Heart left ventricle (tissue), 16 donors: ENCODE results near the gene IMMP2L. TPM values are rescaled to one million over a fixed set of nuclear protein-coding genes. Genes with fewer than 3 reads are reported as not detected.
"Not testable (repeated sequence)": the region's sequence is repeated elsewhere in the genome, so short reads cannot be mapped to it uniquely, and the experiment has no call there.

ENCODE experiments used
- ATAC-seq, 4 donors: fragments of 200-7000 bp; cut with Tn5 transposase; one replicate each; pipeline ENCODE4 v1.9.1; 2020 to 2022; ENCODE audit warnings: moderate library complexity in 4 of 4, mild to moderate bottlenecking in 3 of 4, moderate number of reproducible peaks in 1 of 4
- DNase-seq, 5 donors: peaks; one replicate each; pipeline ENCODE4 v3.0.0-alpha.2; 2020
- H3K27ac ChIP-seq, 12 donors: fragments of 200-600 bp; sonication (generic) in 4 of 12; one replicate each; pipeline versions ENCODE4 v1.5.0 to v1.8.0; 2016 to 2022; ENCODE audit warnings: mild to moderate bottlenecking in 2 of 12
- H3K27me3 ChIP-seq, 9 donors: fragments of 200-600 bp; sonication (generic) in 2 of 9; one replicate each; pipeline versions ENCODE4 v1.5.1 to v1.8.0; 2016 to 2022; ENCODE audit warnings: mild to moderate bottlenecking in 3 of 9
- H3K36me3 ChIP-seq, 9 donors: fragments of 200-600 bp; sonication (generic) in 2 of 9; one replicate each; pipeline versions ENCODE4 v1.5.0 to v1.8.0; 2018 to 2022; ENCODE audit warnings: mild to moderate bottlenecking in 2 of 9
- H3K4me1 ChIP-seq, 12 donors: fragments of 200-600 bp; sonication (generic) in 4 of 12; one replicate each; pipeline versions ENCODE4 v1.5.0 to v1.8.0; 2016 to 2022; ENCODE audit warnings: mild to moderate bottlenecking in 3 of 12
- H3K4me3 ChIP-seq, 12 donors: fragments of 200-600 bp; sonication (generic) in 4 of 12; one replicate each; pipeline versions ENCODE4 v1.5.0 to v1.8.0; 2017 to 2022; ENCODE audit warnings: mild to moderate bottlenecking in 9 of 12, moderate library complexity in 4 of 12
- H3K9me3 ChIP-seq, 12 donors: fragments of 200-600 bp; sonication (generic) in 4 of 12; one replicate each; pipeline versions ENCODE4 v1.5.0 to v1.8.0; 2016 to 2022; ENCODE audit warnings: mild to moderate bottlenecking in 1 of 12
- POLR2A ChIP-seq, 2 donors: fragments of 450-650 bp; IDR thresholded peaks; one replicate each; pipeline ENCODE4 v1.6.1; 2017; ENCODE audit warnings: antibody characterized with exemption in 2 of 2, mild to moderate bottlenecking in 2 of 2, moderate library complexity in 2 of 2
- WGBS, 4 donors: extraction: QIAGEN DNeasy Blood & Tissue Kit in 2 of 4; methylation state at CpG; one replicate each; pipeline versions ENCODE4 v1.1.5 to v1.1.7; 2013 to 2018; 5-methylcytosine and 5-hydroxymethylcytosine counted together
- intact Hi-C, 10 donors: fragments of 100-400 bp; cut with DNase I; formaldehyde crosslinking; loops; one replicate each; pipeline versions ENCODE4 v1.11.1 to v1.14.2; 2022
- polyA plus RNA-seq, 2 donors: library from polyadenylated mRNA; stranded (reverse); fragments of 200-250 nt; gene quantifications; one replicate each; pipeline ENCODE4 v1.2.3, GENCODE V29; 2013
- total RNA-seq, 9 donors: library from RNA; depleted of rRNA in 2 of 9; stranded (reverse); fragments of >200 nt in 2 of 9; fragmentation: NEBNext Ultra II Directional in 3 of 9; extraction: Animal tissue kit (Norgen Biotek cat#: 25700) in 3 of 9; gene quantifications; one replicate each; pipeline versions ENCODE4 v1.1.0 to v1.2.4, GENCODE V29; 2016 to 2023
- TF ChIP-seq, protein P1 (sequence below), 12 donors: fragments of 200-600 bp; sonication (generic) in 4 of 12; IDR thresholded peaks; one replicate each; pipeline versions ENCODE4 v1.5.0 to v1.8.0; 2018 to 2022; ENCODE audit warnings: antibody characterized with exemption in 12 of 12, mild to moderate bottlenecking in 5 of 12
- donor health status: ischemic (EF 13 %, LVEDD 7.1; RV severe dilation, severe dysfunction).
- donor health status: healthy with polysubstance abuse.
- donor health status: DM: no; HTN: yes; CAD: no.
- donor health status: DM: no; HTN: no; CAD: no.
- donor health status: ischemic (EF 25% LVEDD 6.9; RV normal size, moderate dysfunction).
- donor health status: ischemic (EF 25% LVEDD 5.7; RV mildly dilated, moderate dysfunction).
- donor health status: healthy.
- donor health status: DM: yes; HTN: yes; CAD: no.
- donor health status: ischemic (EF 35%, LVEDD 5.7; RV mildly dilated, moderate dysfunction).
- donor health status: nonischemic (EF 11% LVEDD 7.7; RV severe dilation, severe dysfunction).
- donor health status: DM: yes; HTN: yes; CAD: no.
- donor health status: PGD.
- donor health status: ischemic (EF 29% LVEDD 5.4; RV normal size, mild dysfunction).
- donor health status: nonischemic (EF 23%, LVEDD 6.1; RV moderate dilation, normal function).

The IMMP2L gene
- total and polyA plus RNA-seq, 11 donors: 5.1 to 17.2 (median 15.9) TPM

DNA sequence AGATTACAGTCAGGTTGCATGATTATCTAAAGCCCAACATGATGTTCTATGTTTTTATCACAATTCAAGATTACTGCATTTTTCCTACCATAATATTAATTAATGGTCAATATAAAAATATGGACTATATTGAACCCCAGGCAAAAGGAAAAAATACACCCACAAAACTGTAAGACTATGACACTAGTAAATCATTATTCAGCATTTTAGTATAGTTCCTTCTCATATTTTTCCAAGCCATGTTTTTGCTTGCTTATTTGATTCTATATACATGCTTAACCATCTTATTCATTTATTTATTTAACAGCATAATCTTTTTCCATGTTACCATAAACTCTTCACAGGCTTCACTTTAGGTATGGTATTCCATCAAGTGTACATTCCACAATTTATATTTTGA, 101.6 kb downstream of the IMMP2L start:
- intact Hi-C loops: no loop called here
- Histone ChIP-seq H3K4me3 (no peak overlapping the region), H3K36me3 (no peaks in the 10 kb centered on the region), H3K27me3 (no peaks in the 10 kb centered on the region), H3K4me1 (peaks cover 0 to 11% (median 0%) of the 10 kb centered on the region in 12 donors), H3K9me3 (no peaks in the 10 kb centered on the region), H3K27ac (no peak overlapping the region)
- ATAC-seq (no peak), DNase-seq (no peak)
- TF ChIP-seq, protein P1, sequence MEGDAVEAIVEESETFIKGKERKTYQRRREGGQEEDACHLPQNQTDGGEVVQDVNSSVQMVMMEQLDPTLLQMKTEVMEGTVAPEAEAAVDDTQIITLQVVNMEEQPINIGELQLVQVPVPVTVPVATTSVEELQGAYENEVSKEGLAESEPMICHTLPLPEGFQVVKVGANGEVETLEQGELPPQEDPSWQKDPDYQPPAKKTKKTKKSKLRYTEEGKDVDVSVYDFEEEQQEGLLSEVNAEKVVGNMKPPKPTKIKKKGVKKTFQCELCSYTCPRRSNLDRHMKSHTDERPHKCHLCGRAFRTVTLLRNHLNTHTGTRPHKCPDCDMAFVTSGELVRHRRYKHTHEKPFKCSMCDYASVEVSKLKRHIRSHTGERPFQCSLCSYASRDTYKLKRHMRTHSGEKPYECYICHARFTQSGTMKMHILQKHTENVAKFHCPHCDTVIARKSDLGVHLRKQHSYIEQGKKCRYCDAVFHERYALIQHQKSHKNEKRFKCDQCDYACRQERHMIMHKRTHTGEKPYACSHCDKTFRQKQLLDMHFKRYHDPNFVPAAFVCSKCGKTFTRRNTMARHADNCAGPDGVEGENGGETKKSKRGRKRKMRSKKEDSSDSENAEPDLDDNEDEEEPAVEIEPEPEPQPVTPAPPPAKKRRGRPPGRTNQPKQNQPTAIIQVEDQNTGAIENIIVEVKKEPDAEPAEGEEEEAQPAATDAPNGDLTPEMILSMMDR (IDR thresholded peaks at IDR 0.05): no peak
- TF ChIP-seq POLR2A (IDR thresholded peaks at IDR 0.05): no peak

DNA sequence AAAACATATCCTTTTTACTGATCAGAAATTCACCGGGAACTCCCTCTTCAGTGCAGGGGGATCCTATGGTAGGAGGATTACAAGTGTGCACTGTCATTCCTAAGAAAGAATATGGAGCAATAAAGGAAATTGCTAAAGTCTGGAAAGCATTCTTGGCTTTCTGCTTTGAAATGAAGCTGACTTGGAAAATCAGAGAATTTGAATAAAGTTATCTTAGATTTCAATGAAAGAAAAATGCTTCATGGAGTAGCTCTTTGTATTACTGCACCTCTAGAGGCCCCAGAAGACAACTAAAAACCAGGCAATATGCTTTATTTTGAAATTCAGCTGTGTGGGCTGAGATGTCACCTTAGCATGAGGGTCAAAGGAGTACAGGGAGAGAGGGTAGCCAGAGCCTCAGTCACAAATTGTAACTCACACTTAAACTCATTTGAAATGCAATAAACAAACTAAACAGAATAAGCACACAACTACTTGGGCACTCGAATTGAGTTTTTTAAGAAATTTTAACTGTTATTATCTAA, 102.5 kb downstream of the IMMP2L start:
- no peak for TF ChIP-seq POLR2A (IDR thresholded peaks at IDR 0.05)
- TF ChIP-seq, protein P1 (IDR thresholded peaks at IDR 0.05): no peak
- H3K36me3 ChIP-seq: no peaks in the 10 kb centered on the region
- intact Hi-C loops: no loop called here
- ATAC-seq (no peak), DNase-seq (no peak)
- 76 to 83% (median 78%) methylated on average over 2 of the region's 2 CpGs for WGBS, 4 donors
- H3K4me3 ChIP-seq: no peak overlapping the region
- H3K27ac ChIP-seq: no peak overlapping the region
- H3K9me3 ChIP-seq: no peaks in the 10 kb centered on the region
- H3K27me3 ChIP-seq: no peaks in the 10 kb centered on the region
- H3K4me1 ChIP-seq: peaks cover 0 to 11% (median 0%) of the 10 kb centered on the region in 12 donors

DNA sequence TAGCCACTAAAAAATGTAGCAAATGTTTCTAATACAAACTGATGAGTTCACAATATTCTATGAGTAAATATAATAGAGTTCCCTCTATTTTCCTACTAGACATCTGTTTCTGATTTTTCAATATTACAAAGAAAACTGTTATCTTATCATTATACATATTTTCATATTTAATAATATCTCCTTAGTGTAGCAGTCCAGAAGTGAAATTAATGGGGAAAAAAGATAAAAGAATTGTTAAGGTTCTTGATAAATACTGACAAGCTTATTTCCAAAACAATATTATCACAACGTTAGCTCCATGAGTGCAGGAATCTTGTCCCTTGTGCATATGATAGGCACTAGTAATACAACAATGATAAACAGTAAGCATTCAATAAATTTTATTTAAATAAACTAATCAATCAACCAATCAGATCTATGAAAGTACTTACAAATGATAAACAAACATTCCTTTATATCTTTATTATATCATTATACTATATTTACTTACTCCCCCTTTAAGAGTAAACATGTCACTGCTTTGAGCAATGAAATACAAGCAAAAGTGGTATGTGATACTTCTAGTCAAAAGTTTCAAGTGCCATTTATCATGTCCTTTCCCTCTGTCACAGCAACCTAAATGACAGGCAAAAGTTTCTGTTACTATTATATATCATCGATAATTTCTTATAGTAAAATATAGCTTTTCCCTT, 103.1 kb downstream of the IMMP2L start:
- intact Hi-C loops: no loop called here
- peaks cover 0 to 11% (median 0%) of the 10 kb centered on the region in 12 donors for H3K4me1 ChIP-seq
- TF ChIP-seq, protein P1 (IDR thresholded peaks at IDR 0.05): no peak
- TF ChIP-seq POLR2A (IDR thresholded peaks at IDR 0.05): no peak
- H3K36me3 ChIP-seq: no peaks in the 10 kb centered on the region
- 69 to 74% (median 70%) methylated on average over 2 of the region's 2 CpGs for WGBS, 4 donors
- no peak overlapping the region for H3K4me3 ChIP-seq
- DNase-seq (no peak), ATAC-seq (no peak)
- no peak overlapping the region for H3K27ac ChIP-seq
- no peaks in the 10 kb centered on the region for H3K9me3 ChIP-seq
- H3K27me3 ChIP-seq: no peaks in the 10 kb centered on the region

DNA sequence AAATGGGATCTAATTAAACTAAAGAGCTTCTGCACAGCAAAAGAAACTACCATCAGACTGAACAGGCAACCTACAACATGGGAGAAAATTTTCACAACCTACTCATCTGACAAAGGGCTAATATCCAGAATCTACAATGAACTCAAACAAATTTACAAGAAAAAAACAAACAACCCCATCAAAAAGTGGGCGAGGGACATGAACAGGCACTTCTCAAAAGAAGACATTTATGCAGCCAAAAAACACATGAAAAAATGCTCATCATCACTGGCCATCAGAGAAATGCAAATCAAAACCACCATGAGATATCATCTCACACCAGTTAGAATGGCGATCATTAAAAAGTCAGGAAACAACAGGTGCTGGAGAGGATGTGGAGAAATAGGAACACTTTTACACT, 111.6 kb downstream of the IMMP2L start:
- H3K36me3 ChIP-seq, H3K4me1 ChIP-seq, H3K4me3 ChIP-seq, DNase-seq, intact Hi-C loops, H3K9me3 ChIP-seq, H3K27ac ChIP-seq, ATAC-seq, H3K27me3 ChIP-seq: not testable (repeated sequence)
- 88 to 100% (median 92%) methylated on average over 1 to 2 of the region's 2 CpGs for WGBS, 4 donors

DNA sequence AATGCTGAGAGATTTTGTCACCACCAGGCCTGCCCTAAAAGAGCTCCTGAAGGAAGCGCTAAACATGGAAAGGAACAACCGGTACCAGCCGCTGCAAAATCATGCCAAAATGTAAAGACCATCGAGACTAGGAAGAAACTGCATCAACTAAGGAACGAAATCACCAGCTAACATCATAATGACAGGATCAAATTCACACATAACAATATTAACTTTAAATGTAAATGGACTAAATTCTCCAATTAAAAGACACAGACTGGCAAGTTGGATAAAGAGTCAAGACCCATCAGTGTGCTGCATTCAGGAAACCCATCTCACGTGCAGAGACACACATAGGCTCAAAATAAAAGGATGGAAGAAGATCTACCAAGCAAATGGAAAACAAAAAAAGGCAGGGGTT, 114.8 kb downstream of the IMMP2L start:
- ATAC-seq, intact Hi-C loops, DNase-seq, H3K4me3 ChIP-seq, H3K27me3 ChIP-seq, H3K4me1 ChIP-seq, H3K27ac ChIP-seq, H3K36me3 ChIP-seq, H3K9me3 ChIP-seq: not testable (repeated sequence)
- WGBS, 4 donors: 79 to 98% (median 94%) methylated on average over 4 to 5 of the region's 6 CpGs
